ENCODE results near the gene XRCC4.
"Not testable (repeated sequence)": the region's sequence is repeated elsewhere in the genome, so short reads cannot be mapped to it uniquely, and the experiment has no call there.

XRCC4 gene

DNA sequence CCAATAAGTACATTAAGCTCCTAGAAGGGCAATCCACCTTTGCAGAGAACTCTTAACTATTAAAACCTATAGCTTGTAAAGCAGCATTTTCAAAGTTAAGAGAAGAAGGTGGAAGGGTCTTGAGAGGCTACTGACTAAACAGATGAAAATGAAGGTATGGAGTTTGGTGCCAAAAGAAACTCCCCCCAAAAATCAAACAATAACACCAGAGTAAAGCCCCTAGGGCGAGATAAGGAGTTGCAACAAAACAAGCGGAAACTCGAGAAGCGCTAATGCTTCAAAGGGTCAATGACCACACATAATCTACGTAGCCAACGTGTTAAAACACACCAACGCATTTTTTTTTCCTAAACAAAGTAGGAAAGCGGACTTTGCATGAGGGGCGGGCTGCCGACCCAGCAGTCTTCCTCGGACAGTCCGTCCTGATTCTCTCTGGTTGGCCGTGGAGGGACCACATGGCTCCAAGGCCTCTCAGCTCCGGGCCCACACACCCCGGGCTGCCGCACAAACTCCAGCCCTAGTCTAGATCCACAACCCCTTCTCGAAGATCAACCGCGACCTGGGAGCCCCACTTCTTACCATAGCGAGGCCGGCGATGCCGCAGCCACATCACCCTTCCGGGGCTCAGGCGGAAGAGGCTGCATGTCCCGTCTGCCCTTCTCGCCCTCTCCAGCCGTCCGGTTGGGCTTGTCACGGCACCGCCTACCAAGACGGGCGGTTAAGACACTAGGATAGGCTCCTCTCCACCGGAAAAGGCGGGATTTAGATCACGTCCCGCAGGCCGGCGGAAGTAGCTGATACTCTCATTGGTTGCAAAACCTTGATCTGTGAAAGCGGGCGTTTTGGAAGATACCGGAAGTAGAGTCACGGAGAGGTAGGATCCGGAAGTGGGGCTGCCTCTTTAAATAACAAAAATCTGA, at the start of gene XRCC4, which contains the start of gene TMEM167A:
TSS of gene XRCC4 (plus strand) at position 806 of the 920 bp plus-strand sequence. CDS start 27,373 bp downstream, outside the sequence.
TSS of gene TMEM167A (minus strand) at position 653 of the 920 bp plus-strand sequence. CDS start at position 582, 71 bp downstream.
- DNase-seq = peak; percentile 83

DNA sequence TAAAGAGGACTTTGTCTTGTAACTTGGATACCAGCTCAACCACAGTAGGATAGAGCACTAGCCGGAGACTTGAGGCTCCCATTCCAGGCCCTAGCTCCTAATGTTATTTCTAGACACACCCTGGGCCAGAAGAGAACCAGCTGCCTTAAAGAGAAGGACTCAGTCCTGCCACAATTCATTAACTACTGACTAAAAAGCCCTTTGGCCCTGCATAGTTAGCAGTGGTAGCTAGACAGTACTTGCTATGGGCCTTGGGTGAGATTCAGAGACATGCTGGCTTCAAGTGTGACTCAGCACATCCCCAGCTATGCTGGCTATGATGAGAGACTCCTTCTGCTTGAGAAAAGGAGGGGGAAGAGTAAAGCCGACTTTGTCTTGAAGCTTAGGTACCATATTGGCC, 47.4 kb upstream of the XRCC4 start:
- no peak for DNase-seq

DNA sequence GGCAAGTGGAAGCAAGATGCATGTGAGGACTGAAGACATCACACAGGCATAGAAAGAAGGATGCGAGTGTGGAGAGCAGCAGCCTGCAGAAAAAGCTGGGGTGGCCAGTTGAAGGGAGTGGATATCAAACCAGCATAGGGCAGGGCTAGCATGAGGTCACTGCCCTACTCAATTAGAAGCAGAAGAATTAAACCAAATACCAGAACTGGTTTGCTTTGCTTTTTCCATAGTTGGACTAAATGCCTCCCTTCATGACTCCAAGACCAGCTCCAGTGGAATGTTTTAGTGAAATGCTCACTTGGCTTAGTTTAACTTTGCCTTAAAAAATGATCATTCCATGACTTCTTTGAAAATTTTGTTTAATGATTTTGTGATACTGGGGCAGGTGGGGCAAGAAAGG, 46.0 kb upstream of the XRCC4 start:
- no peak for DNase-seq

DNA sequence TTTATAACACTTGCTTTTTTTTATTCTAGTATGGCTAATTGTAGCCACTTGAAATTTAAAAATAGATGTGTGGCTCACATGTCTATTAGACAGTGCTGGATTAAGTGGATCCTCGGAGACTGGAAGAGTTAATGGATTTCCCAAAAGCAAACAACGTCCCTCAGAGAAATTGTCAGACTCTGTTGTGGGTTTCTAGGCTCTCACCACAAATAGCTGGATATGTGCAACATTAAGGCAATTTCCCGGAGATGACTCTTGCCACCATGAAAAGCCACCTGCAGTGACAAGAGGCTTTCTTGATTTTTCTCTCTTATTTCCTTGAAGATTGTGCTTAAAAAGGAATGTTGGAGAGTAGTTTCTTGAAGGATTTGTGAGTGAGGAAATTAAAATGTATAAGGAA, 43.3 kb upstream of the XRCC4 start:
- no peak for DNase-seq

DNA sequence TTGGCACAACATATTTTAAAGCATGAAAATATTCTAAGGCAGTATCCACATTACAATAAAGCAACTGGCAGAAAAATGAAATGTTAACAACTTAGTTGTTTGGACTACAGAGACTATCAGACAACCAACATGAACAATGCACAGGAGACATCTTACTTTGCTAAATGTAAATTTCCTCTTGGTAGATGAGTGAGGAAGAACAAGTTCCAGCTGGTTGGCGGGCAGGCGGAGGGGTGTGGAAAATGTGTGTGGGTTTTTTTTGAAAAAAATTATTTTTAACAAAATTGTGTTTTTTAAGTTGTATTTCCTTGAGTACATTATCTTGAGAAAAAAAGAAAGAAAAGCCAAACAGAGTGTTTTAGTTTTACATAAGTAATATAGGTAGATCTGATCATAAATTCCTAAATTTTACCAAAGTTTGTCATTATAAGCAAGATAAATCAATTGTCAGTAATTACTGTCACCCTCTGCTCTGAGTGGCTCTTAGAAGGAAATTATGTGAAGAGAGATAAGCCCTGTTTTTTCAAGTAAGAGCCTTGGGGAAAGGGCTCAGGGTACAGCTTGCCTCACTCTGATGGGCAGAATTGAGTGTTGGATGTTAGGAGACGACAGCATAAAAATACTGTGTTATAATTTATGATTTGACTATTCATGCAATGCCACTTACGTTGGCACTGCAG, 42.7 kb upstream of the XRCC4 start:
- no peak for DNase-seq

DNA sequence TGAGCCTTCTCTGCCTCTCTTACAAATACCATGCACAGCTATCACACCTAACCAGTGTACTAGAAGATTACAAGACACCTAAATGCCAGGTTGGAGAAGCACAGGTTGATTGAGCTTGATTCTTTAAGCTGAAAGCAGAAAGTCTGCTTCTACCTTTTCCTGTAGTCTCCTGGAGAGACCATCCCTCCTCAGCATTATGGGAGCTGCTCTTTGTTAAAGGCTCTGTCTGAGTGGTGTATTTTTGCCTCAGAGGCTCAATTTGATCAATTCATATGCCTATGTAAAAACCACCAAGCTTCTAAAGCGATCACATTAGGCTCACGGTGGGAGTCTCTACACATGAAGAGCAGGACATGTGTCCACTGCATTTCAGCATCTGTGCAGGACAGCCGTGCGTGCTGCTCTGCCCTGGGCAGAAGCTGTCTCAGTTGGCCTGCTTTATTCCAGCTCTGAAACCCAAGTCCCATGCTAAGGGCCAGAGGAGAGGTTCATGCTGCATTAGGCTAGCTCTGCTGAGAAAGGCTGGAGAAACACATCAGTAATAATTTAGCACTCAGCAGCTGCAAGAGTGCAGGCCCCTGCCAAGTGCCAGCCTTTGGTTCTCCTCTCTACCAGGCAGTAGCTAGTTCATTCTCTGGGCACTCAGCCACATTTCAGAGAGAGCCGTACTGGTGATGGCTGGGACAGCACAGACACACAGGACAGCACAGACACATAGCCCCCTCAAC, 41.8 kb upstream of the XRCC4 start:
- DNase-seq = no peak

DNA sequence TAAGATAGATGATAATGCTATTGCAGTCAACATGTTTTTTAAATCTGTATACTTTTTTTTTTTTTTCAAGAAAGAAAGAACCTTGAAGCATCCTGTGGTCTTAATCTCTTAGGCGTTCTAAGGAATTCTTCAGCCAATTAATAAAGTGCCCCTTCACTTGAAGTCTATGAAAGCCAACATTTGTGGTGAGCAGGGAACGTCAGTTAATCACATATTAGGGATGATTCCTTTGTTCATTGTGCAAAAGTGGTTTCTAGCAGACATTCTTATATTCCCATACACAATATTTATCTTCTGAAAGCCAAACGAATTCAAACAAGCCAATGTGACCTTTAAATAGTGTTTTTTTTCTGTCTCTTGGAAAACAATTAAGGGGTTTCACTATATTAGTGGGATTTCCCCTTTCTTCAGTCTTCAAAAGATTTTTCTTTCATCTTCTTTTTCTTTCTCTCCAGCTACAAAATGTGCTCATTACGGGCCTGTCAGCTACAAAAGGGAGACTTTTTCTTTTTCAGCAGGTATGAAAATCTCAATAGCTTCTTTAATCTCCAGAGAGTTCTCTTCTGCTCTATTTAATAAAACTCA, 40.3 kb upstream of the XRCC4 start:
- DNase-seq = no peak

DNA sequence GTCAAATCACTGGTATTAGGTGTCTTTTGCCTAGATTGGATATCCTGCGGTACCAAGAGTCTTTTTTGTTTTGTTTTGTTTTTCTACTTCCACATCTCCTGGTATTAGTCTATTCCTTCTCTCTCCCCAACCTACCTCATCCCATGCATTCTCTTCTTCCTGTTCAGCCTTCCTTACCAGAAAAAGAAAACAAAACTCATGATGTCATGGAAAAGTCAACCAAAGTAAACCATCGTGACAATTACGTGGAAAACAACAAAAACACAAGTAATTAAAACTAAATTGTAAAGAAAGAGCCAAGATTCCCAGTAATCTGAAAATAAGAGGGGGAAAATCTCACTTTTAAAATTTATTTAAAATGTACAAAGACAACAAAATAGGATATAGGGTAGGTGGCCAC, 38.4 kb upstream of the XRCC4 start:
- no peak for DNase-seq

DNA sequence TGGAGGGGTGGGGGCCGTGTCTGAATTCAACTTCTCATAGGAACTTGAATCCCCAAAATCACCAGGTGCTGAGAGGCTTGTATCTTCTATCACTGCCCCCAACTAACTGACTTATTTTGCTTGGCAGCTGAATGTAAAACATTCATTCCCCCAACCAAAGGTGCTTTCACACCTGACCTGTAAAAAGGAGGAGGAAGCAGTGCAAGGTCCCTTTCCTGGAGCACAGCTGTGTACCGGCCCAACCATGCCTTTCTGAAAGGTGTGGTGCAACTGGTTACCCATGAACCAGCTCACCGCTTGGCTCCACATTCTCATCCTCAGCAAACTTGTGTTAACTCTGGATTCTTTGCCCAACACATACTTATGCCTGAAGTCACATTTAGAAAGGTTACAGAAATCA, 34.8 kb upstream of the XRCC4 start:
- DNase-seq = no peak

DNA sequence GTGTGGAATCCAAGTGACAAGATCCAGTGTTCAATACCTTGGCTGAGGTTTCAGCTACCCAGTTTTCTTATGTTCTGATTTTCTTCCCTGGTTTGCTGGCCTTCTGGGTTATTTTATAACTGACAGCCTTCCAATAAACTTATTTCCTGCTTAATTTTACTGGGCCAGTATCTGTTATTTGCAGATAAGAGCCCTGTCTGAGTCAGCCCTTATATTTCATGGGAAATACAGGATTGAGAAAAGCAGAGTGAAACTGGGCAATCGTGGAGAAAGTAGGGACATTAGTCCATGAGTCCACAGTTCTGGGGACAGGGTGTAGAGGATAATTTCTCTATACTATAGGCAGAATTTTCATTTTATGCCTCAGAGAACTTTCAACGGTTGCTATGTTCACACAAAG, 32.4 kb upstream of the XRCC4 start:
- no peak for DNase-seq

DNA sequence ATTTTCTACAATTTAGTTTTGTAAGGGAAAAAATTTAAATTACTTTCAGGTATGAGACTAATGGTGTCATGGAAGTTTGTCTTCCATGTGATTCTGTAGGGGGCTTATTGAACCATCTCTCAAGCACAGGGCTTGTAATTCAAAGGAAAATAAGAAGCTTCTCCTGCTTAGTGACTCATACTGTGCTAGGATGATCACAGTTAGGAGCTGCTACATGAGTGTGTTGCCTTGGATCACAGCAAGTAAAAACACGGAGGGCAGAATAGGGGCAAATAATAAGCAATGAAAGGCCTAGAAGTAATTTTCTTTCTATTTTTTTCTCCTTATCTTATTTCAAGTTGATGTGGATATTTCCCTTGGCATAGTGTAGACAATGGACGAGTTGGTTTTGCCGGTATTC, 29.1 kb upstream of the XRCC4 start:
- no peak for DNase-seq

DNA sequence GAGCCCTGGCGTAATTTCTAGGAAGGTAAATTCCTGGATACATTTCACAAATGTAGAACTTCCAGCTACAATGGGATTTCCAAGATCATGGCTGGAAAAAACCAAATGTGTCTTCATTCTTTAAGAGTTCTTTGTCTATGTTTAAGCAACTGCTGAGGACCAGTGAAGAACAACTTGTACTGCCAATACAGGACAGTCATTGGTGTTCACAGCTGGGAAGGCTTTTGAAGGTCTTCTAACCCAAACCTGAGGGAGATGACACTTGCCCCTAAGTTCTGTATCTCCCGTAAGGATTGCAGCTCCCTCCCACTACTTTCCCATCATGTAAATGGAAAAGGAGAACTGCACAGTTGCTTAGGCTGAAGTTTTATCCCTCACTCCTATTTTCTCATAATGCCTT, 28.5 kb upstream of the XRCC4 start:
- DNase-seq = no peak

DNA sequence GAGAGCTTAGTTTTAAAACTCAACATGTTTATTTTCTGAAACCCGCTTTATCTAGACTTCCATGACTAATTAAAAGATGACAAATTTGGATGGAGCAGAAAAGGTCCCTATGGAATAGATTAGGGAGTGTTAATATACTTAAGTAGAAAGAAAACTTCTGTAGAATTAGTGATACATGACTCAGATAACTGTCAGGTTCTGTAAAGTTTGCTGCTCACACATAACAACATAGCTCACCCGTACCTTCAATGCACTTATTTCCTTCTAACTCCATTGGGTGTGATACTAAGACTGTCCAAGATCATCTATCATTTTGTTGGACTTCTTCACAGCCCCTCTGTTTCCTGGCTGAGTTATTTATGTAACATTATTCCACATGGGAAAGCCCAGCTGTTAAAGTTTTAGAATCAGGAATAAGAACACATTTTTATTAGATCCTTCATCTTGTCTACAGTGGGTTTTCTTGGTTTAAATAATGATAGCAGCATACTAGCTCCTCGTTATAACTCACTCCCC, 27.9 kb upstream of the XRCC4 start:
- DNase-seq = no peak

DNA sequence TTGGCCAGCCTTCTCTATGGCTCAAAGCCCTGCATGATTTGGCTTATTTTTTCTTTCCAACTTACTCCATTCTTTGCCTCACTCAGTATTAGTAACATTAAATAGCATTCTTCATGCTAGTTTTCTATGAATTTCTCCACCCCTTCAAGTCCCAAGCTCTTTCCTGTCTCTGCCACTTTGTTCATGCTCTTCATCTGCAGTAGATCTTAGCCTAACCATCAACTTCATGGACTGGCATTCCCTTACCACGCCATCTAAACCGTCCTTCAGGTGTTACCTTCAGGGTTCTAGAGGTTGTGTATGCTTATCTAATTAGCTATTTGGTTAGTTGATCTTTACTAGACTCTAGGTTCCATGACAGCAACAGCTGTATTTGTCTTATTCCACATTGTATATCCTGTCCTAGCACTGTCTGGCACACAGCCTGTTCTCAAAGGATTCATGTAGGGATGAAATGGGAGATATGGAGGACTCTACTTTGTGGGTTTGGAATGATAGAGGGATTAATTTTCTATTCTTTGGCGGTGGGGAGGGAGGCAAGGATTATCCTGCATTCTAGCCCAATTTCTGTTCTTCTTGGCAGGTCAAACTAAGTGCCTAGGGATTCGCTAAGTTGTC, 26.5 kb upstream of the XRCC4 start:
- DNase-seq = no peak

DNA sequence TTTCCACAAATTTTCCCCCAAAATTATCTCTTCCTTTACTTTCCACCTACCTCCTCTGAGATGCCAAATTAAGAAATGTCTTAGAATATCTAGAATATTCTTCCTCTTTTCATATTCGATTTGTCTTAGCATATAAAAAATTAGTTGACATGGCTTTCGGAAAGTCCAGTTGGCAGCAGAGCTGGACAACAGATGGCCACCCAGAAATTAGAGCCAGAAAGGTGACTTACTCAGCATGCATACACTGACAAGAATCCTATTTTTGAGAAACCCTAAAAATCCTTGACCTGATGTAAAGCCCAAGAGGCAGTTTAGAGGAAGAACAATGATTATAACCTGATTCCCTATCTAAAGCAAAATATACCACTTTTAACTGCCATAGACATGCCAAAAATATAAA, 22.2 kb upstream of the XRCC4 start:
- DNase-seq = no peak

DNA sequence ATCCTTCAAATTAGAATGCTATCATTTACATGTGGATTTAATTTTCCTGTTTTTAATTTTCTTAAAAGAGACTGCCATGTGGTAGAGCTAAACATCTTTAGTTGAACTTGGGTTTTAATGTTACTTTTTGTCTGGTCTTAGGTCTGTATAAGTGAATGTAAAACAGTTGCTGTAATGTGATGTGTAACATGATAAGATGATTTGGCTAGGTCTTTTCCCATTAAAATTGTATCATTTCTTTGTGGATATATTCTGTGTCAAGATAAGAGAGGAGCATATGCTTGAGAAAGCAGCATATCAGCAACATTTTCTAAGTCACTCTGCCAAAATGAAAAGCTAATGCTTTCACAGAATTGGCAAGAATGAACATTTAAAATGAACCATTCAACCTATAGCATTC, 18.6 kb upstream of the XRCC4 start:
- DNase-seq = no peak

DNA sequence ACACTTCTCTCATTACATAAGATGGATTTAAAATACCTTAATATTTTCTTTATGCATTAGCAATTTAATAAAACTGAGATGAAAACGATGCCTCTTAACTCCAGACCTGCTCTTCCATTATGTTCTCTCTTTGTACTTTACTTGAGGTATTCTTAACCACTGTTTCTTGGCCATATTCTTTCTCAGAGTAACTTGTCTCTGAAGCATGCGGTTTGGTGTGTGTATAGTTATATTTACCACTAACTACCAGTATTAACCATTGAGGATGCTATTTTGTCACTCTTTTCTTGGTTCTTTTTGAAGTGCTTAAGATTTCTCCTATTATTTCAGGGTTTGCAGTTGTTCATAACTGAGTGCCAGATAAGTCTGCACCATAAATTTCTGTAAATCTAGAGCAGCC, 18.0 kb upstream of the XRCC4 start:
- DNase-seq = no peak

DNA sequence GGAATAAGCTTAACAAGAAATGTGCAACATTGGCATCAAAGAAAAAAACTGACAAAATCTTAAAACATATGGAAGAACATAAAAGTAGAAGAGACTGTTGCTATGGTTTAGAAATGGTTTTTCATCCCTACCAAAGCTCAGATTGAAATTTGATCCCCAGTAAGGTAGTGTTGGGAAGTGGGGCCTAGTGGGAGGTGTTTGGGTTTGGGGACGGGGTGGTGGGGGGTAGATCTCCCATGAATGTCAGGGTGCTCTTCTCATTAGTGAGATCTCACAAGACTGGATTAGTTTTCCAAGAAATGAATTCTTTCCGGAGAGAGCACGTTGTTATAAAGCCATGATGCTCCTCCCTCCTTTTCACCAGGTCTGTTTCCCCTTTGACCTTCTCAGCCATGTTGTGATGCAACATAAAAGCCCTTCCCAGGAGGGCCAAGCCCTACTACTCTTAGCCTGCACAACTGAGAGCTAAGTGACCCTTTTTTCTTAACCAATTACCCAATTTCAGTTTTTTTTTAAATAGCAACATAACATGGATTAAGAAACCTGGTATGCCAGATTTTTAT, 10.7 kb upstream of the XRCC4 start:
- no peak for DNase-seq

DNA sequence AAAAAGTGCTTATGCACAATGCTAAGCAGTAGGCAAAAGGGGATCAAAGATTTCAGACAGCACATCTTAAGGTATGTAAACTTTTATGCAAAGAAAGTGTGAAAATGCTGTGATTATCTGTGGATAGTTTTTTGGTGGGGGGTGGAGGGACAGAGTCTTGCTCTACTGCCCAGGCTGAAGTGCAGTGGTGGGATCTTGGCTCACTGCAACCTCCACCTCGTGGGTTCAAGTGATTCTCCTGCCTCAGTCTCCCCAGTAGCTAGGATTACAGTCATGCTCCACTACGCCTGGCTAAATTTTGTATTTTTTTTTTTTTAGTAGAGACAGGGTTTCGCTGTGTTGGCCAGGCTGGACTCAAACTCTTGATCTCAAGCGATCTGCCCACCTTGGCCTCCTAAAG, 10.0 kb upstream of the XRCC4 start:
- not testable (repeated sequence) for DNase-seq

DNA sequence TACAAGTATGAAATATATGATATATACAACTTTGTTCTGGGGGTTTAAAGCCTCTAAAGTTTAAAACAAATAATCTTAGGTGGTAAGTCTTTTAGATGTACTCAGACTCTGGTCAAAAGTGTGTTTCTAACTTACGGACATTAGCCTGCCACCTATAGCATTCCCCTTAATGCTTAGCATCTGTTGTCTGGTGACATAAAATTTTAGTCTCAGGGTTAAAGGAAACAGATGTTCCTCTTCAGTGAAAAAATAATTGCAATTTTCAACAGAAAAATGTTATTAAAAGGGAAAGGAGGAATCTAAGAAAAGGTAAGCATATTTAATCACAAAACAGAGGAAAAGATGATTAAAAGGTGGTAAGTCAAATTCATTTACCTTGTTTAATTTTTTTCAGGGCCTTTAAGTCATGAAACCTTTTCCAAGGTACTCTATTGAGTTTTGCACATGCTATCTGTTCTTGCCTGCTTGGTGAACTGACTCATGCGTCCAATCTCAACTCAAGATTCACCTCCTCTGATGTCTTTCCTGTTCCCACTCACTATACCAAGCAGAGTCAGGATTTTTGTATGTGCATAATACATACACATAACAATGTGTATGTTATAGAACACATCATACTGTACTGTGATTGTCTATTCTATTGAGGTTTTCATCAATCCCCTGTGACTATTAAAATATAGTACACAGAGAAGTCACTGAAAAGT, 8.1 kb upstream of the XRCC4 start:
- no peak for DNase-seq

DNA sequence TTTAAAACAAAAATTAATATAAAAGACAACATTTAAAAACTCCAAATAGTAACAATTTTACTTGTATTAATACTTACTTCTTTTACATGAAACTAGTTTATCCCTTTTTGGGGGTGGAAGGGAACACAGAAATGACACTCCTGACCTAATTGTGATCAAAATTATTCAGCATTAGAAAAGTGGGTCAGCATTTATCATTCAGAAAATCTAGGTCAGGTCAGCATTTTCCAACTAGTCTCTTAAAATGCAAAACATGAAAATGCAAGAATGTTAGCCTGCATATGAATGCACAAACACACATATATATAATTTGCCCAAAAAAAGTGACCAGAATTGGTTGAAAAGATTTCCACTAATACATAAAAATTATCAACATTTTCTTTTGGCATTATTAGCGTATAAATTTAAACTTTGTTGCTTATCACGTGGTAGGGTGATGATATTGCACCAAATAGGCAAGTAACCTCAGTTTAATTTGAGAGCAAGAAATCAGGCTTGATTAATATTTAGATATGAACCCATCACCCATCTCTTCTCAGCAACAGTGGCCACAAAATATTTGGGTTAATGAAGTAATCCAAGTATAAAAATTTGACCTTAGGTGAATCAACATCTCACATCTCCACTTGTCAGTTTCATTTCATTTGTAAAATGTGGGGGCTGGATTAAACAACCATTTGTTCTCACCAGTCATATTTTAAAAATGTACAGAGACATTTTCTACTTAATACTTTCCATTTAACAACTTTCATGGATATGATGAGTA, 5.9 kb upstream of the XRCC4 start:
- no peak for DNase-seq
